H9 (cell line): ENCODE data around the gene CYB5R3. TPM values are rescaled to one million over a fixed set of nuclear protein-coding genes. Genes with fewer than 3 reads are reported as not detected.

Source experiments
- DNase-seq: peaks from one replicate; pipeline ENCODE4 v3.0.0-alpha.2; 2017
- H2AFZ ChIP-seq: one replicate; pipeline ENCODE4 v1.6.1; 2013; ENCODE audit warnings: mild to moderate bottlenecking, low read length, control low read depth, moderate library complexity
- H2AK5ac ChIP-seq: 2 replicates; pipeline ENCODE4 v1.6.1; 2013; ENCODE audit warnings: low read length, control low read depth, mixed read lengths; ENCODE audit not compliant: insufficient read length
- H2BK120ac ChIP-seq: one replicate; pipeline ENCODE4 v1.6.1; 2013; ENCODE audit warnings: low read depth, mild to moderate bottlenecking, low read length, control low read depth, inconsistent platforms; ENCODE audit not compliant: poor library complexity, severe bottlenecking
- H2BK12ac ChIP-seq: 2 replicates; pipeline ENCODE4 v1.6.1; 2013; ENCODE audit warnings: low read length, control low read depth, mixed read lengths, low read depth; ENCODE audit not compliant: insufficient read length
- H2BK15ac ChIP-seq: 2 replicates; pipeline ENCODE4 v1.6.1; 2013; ENCODE audit warnings: low read depth, low read length, control low read depth
- H2BK20ac ChIP-seq: one replicate; pipeline ENCODE4 v1.6.1; 2013; ENCODE audit warnings: low read depth, mild to moderate bottlenecking, low read length, control low read depth, inconsistent platforms; ENCODE audit not compliant: poor library complexity, severe bottlenecking
- H2BK5ac ChIP-seq: 2 replicates; pipeline ENCODE4 v1.6.1; 2013; ENCODE audit warnings: low read length, control low read depth, mixed read lengths; ENCODE audit not compliant: insufficient read length
- H3K14ac ChIP-seq: 2 replicates; pipeline ENCODE4 v1.6.1; 2013; ENCODE audit warnings: low read length, control low read depth; ENCODE audit not compliant: insufficient read depth
- H3K18ac ChIP-seq: 2 replicates; pipeline ENCODE4 v1.6.1; 2013; ENCODE audit warnings: low read depth, mild to moderate bottlenecking, mixed read lengths, low read length, control low read depth; ENCODE audit not compliant: insufficient read length
- H3K23ac ChIP-seq: 2 replicates; pipeline ENCODE4 v1.6.1; 2013; ENCODE audit warnings: low read length, control low read depth, mixed read lengths, low read depth; ENCODE audit not compliant: insufficient read length
- H3K23me2 ChIP-seq: 2 replicates; pipeline ENCODE4 v1.6.1; 2013; ENCODE audit warnings: low read depth, mild to moderate bottlenecking, mixed read lengths, low read length, control low read depth; ENCODE audit not compliant: insufficient read length, poor library complexity, severe bottlenecking
- H3K27ac ChIP-seq: 2 replicates; pipeline ENCODE4 v1.5.1; 2013; ENCODE audit warnings: low read length, control low read depth, mixed read lengths, low read depth; ENCODE audit not compliant: insufficient read length
- H3K27me3 ChIP-seq: 2 replicates; pipeline ENCODE4 v1.6.1; 2013; ENCODE audit warnings: low read length, control low read depth, inconsistent platforms; ENCODE audit not compliant: insufficient read depth
- H3K4ac ChIP-seq: 2 replicates; pipeline ENCODE4 v1.6.1; 2013; ENCODE audit warnings: low read depth, mild to moderate bottlenecking, control low read depth, inconsistent platforms, low read length, moderate library complexity
- H3K4me1 ChIP-seq: 2 replicates; pipeline ENCODE4 v1.6.1; 2013; ENCODE audit warnings: low read length, control low read depth, inconsistent platforms; ENCODE audit not compliant: insufficient read depth
- H3K4me2 ChIP-seq: 2 replicates; pipeline ENCODE4 v1.6.1; 2013; ENCODE audit warnings: low read length, control low read depth, mixed read lengths; ENCODE audit not compliant: insufficient read length, insufficient read depth
- H3K56ac ChIP-seq: 2 replicates; pipeline ENCODE4 v1.6.1; 2013; ENCODE audit warnings: low read depth, mild to moderate bottlenecking, mixed read lengths, low read length, control low read depth; ENCODE audit not compliant: insufficient read length
- H3K79me1 ChIP-seq: 2 replicates; pipeline ENCODE4 v1.6.1; 2013; ENCODE audit warnings: low read depth, mild to moderate bottlenecking, moderate library complexity, low read length, control low read depth, inconsistent platforms; ENCODE audit not compliant: insufficient read depth, poor library complexity, severe bottlenecking
- H3K79me2 ChIP-seq: 2 replicates; pipeline ENCODE4 v1.6.1; 2013; ENCODE audit warnings: low read length, control low read depth, inconsistent platforms; ENCODE audit not compliant: insufficient read depth
- H3K9ac ChIP-seq: 2 replicates; pipeline ENCODE4 v1.6.1; 2013; ENCODE audit warnings: low read length, control low read depth, mixed read lengths; ENCODE audit not compliant: insufficient read length; ENCODE audit errors: extremely low read depth
- H3K9me3 ChIP-seq: one replicate; pipeline ENCODE4 v1.6.1; 2013; ENCODE audit warnings: low read depth, low read length, inconsistent platforms; ENCODE audit not compliant: control insufficient read depth
- H3T11ph ChIP-seq: one replicate; pipeline ENCODE4 v1.6.1; 2013; ENCODE audit warnings: mild to moderate bottlenecking, low read length, control low read depth, inconsistent platforms
- H4K20me1 ChIP-seq: one replicate; pipeline ENCODE4 v1.6.1; 2013; ENCODE audit not compliant: control insufficient read depth, insufficient read length, insufficient read depth
- H4K5ac ChIP-seq: 2 replicates; pipeline ENCODE4 v1.6.1; 2013; ENCODE audit warnings: low read depth, mild to moderate bottlenecking, mixed read lengths, low read length, control low read depth; ENCODE audit not compliant: insufficient read length
- H4K8ac ChIP-seq: replicated peaks from 2 replicates; pipeline ENCODE4 v1.6.1; 2013; ENCODE audit warnings: low read length, control low read depth, mixed read lengths, low read depth; ENCODE audit not compliant: insufficient read length
- H4K91ac ChIP-seq: 2 replicates; pipeline ENCODE4 v1.6.1; 2013; ENCODE audit warnings: low read depth, mild to moderate bottlenecking, moderate library complexity, mixed read lengths, low read length, control low read depth; ENCODE audit not compliant: insufficient read length
- H3K27ac Mint-ChIP-seq, 3 experiments: 2 replicates in 2 of 3; 3 replicates in 1 of 3; pipeline ENCODE4 v1.8.0; 2020 to 2021; ENCODE audit warnings: mixed read lengths in 3 of 3, mild to moderate bottlenecking in 1 of 3, moderate library complexity in 1 of 3
- H3K27me3 Mint-ChIP-seq: 2 replicates; pipeline ENCODE4 v1.8.0; 2021; ENCODE audit warnings: low read depth, mild to moderate bottlenecking, moderate library complexity, mixed read lengths
- H3K36me3 Mint-ChIP-seq, 3 experiments: 2 replicates in 2 of 3; 3 replicates in 1 of 3; pipeline ENCODE4 v1.8.0; 2020 to 2021; ENCODE audit warnings: low read depth in 3 of 3, mixed read lengths in 3 of 3; ENCODE audit not compliant: insufficient read depth in 1 of 3
- H3K4me1 Mint-ChIP-seq, 2 experiments: 2 replicates each; pipeline ENCODE4 v1.8.0; 2020; ENCODE audit warnings: mixed read lengths in 2 of 2
- H3K4me3 Mint-ChIP-seq, 2 experiments: 2 replicates in 1 of 2; 3 replicates in 1 of 2; pipeline ENCODE4 v1.8.0; 2020 to 2021; ENCODE audit warnings: mild to moderate bottlenecking in 2 of 2, mixed read lengths in 2 of 2, moderate library complexity in 1 of 2
- H3K9me3 Mint-ChIP-seq, 2 experiments: 2 replicates in 1 of 2; 3 replicates in 1 of 2; pipeline ENCODE4 v1.8.0; 2020; ENCODE audit warnings: mild to moderate bottlenecking in 2 of 2, mixed read lengths in 2 of 2, moderate library complexity in 1 of 2
- WGBS: extraction: QIAGEN DNeasy Blood & Tissue Kit; methylation state at CpG from one replicate; pipeline ENCODE4 v1.1.7; 2013; ENCODE audit warnings: missing lambda C conversion rate, low lambda C conversion rate, mixed read lengths; ENCODE audit not compliant: insufficient read length; ENCODE audit errors: extremely low coverage; 5-methylcytosine and 5-hydroxymethylcytosine counted together
- total RNA-seq: library from RNA; stranded (reverse); gene quantifications from 2 replicates; pipeline ENCODE4 v1.2.1, GENCODE V29; 2021
- TF ChIP-seq, protein P1 (sequence below): fragments of 200-600 bp; sonication (generic); conservative IDR thresholded peaks from 3 replicates; pipeline ENCODE4 v1.8.0; 2021; ENCODE audit warnings: antibody characterized with exemption, mild to moderate bottlenecking

CYB5R3 gene
- total RNA-seq, 1 experiment from 2014 or later: 97.4 TPM

DNA sequence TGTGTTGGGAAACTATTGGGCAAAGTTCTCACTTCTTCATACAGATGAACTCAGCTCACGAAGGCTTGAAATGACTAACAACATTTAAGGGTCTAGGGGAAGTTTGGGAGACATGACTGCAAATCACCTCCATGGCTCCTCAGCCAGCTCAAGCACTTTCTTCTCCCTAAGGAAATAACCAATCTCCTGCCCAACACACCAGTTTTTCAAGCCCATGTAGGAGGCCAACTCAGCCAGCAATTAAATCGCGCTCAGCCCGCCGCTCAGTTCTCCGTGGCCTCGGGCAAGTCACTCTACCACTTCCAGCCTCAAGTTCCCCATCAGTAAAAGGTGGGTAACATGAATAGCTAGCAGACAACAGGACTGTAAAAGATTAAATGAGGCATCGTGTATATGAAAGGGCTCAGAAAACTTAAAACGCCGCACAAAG is 35.3 kb downstream of the CYB5R3 start:
- no peaks in the 10 kb centered on the region for H3K27me3 ChIP-seq
- H3K9ac ChIP-seq: peak overlapping the region; percentile 94
- H3K14ac ChIP-seq: peak overlapping the region; percentile 90
- peak overlapping the region; percentile 75 for H3K27ac ChIP-seq
- H2BK20ac ChIP-seq: no peak overlapping the region
- H3K4me1 ChIP-seq: peaks cover 5% of the 10 kb centered on the region; the same call in 1 of the 2 replicates
- no peak overlapping the region for H2AFZ ChIP-seq
- H3K23me2 ChIP-seq: peaks cover 5% of the 10 kb centered on the region
- H3K79me1 ChIP-seq: peaks cover 13% of the 10 kb centered on the region
- H3K79me2 ChIP-seq: peaks cover 35% of the 10 kb centered on the region
- H4K20me1 ChIP-seq: no peaks in the 10 kb centered on the region
- no CpG with 5 or more reads among the region's 10 CpGs for WGBS
- Mint-ChIP-seq H3K4me1 (peaks cover 51 to 55% of the 10 kb centered on the region in 2 experiments), H3K27me3 (peaks cover 2% of the 10 kb centered on the region), H3K4me3 (peak overlapping the region; percentile 93 to 94), H3K27ac (peak overlapping the region; percentile 91 to 98 (median 98)), H3K9me3 (no peaks in the 10 kb centered on the region; a peak in 1 of 5 replicates), H3K36me3 (peaks cover 19 to 41% (median 34%) of the 10 kb centered on the region in 3 experiments; a peak in 6 of 7 replicates)
- H2BK15ac ChIP-seq: no peak overlapping the region
- TF ChIP-seq, protein P1, sequence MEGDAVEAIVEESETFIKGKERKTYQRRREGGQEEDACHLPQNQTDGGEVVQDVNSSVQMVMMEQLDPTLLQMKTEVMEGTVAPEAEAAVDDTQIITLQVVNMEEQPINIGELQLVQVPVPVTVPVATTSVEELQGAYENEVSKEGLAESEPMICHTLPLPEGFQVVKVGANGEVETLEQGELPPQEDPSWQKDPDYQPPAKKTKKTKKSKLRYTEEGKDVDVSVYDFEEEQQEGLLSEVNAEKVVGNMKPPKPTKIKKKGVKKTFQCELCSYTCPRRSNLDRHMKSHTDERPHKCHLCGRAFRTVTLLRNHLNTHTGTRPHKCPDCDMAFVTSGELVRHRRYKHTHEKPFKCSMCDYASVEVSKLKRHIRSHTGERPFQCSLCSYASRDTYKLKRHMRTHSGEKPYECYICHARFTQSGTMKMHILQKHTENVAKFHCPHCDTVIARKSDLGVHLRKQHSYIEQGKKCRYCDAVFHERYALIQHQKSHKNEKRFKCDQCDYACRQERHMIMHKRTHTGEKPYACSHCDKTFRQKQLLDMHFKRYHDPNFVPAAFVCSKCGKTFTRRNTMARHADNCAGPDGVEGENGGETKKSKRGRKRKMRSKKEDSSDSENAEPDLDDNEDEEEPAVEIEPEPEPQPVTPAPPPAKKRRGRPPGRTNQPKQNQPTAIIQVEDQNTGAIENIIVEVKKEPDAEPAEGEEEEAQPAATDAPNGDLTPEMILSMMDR: no peak
- no peak for DNase-seq
- H3K9me3 ChIP-seq: no peaks in the 10 kb centered on the region
- no peak overlapping the region; the same call in 1 of the 2 replicates for H3K4ac ChIP-seq
- H4K8ac ChIP-seq: no peak overlapping the region
- no peak overlapping the region for H2BK12ac ChIP-seq
- H3K4me2 ChIP-seq: peak overlapping the region; percentile 80
- H3T11ph ChIP-seq: no peak overlapping the region
- H4K91ac ChIP-seq: no peak overlapping the region
- no peak overlapping the region for H3K23ac ChIP-seq
- H2BK120ac ChIP-seq: no peak overlapping the region
- H2BK5ac ChIP-seq: no peak overlapping the region
- H3K56ac ChIP-seq: no peak overlapping the region
- H3K18ac ChIP-seq: peak overlapping the region; percentile 55
- no peak overlapping the region for H2AK5ac ChIP-seq
- no peak overlapping the region for H4K5ac ChIP-seq
